Measurements from ENCODE around the gene PCSK5.
"Not testable (repeated sequence)": the region's sequence is repeated elsewhere in the genome, so short reads cannot be mapped to it uniquely, and the experiment has no call there.

The PCSK5 gene

GRCh38 chr9:76020652-76021051 lies 130.2 kb downstream of the PCSK5 start:
- no peak for DNase-seq

- DNase-seq: no peak
Measured at GRCh38 chr9:76022317-76022716, 131.8 kb downstream of the PCSK5 start.

GRCh38 chr9:76023715-76024195 lies 133.3 kb downstream of the PCSK5 start:
- no peak for DNase-seq

- no peak for DNase-seq
Measured at GRCh38 chr9:76025286-76025685, 134.8 kb downstream of the PCSK5 start.

GRCh38 chr9:76026796-76027195 lies 136.3 kb downstream of the PCSK5 start:
- no peak for DNase-seq

- no peak for DNase-seq
Measured at GRCh38 chr9:76027416-76027815, 136.9 kb downstream of the PCSK5 start.

- no peak for DNase-seq
Measured at GRCh38 chr9:76027861-76028260, 137.4 kb downstream of the PCSK5 start.

GRCh38 chr9:76032038-76032796 lies 141.7 kb downstream of the PCSK5 start:
- no peak for DNase-seq

- no peak for DNase-seq
Measured at GRCh38 chr9:76032797-76033373, 142.4 kb downstream of the PCSK5 start.

GRCh38 chr9:76034049-76034448 lies 143.6 kb downstream of the PCSK5 start:
- DNase-seq: no peak

- no peak for DNase-seq
Measured at GRCh38 chr9:76036762-76037161, 146.3 kb downstream of the PCSK5 start.

- DNase-seq: no peak
Measured at GRCh38 chr9:76037587-76038225, 147.2 kb downstream of the PCSK5 start.

GRCh38 chr9:76038431-76038830 lies 148.0 kb downstream of the PCSK5 start:
- no peak for DNase-seq

GRCh38 chr9:76044266-76044819 lies 153.9 kb downstream of the PCSK5 start:
- DNase-seq: no peak

GRCh38 chr9:76045221-76045620 lies 154.7 kb downstream of the PCSK5 start:
- DNase-seq: no peak

- no peak for DNase-seq
Measured at GRCh38 chr9:76049341-76049740, 158.9 kb downstream of the PCSK5 start.

- DNase-seq: no peak
Measured at GRCh38 chr9:76067696-76068095, 177.2 kb downstream of the PCSK5 start.

- no peak for DNase-seq
Measured at GRCh38 chr9:76077537-76077936, 187.1 kb downstream of the PCSK5 start.

GRCh38 chr9:76081281-76081680 lies 190.8 kb downstream of the PCSK5 start:
- DNase-seq: not testable (repeated sequence)

- DNase-seq: no peak
Measured at GRCh38 chr9:76082057-76082456, 191.6 kb downstream of the PCSK5 start.

GRCh38 chr9:76085596-76085995 lies 195.1 kb downstream of the PCSK5 start:
- DNase-seq: no peak

GRCh38 chr9:76086539-76086938 lies 196.1 kb downstream of the PCSK5 start:
- DNase-seq: no peak

- no peak for DNase-seq
Measured at GRCh38 chr9:76087976-76088375, 197.5 kb downstream of the PCSK5 start.

GRCh38 chr9:76090330-76090729 lies 199.9 kb downstream of the PCSK5 start:
- DNase-seq: no peak
